SW 1271 (cell line): ENCODE measurements around the gene FSCN2.

Source experiments
- DNase-seq, 2 experiments: peaks; one replicate each; lab custom pipeline; 2025; lab: John Stamatoyannopoulos, UW

The FSCN2 gene

GRCh38 chr17:81513753-81514488 lies 14.3 kb upstream of the FSCN2 start:
- DNase-seq, result no peak

- no peak for DNase-seq
These were observed 13.8 kb upstream of the FSCN2 start for GRCh38 chr17:81514489-81514738.

- peak in 1 of 2 experiments; percentile 47 for DNase-seq
These were observed 13.2 kb upstream of the FSCN2 start for GRCh38 chr17:81514739-81515529.

GRCh38 chr17:81515530-81516041 lies 12.6 kb upstream of the FSCN2 start:
- no peak for DNase-seq

GRCh38 chr17:81516439-81516838 lies 11.7 kb upstream of the FSCN2 start:
- no peak for DNase-seq

GRCh38 chr17:81517009-81517338 lies 11.2 kb upstream of the FSCN2 start:
- DNase-seq, result no peak

- DNase-seq, result no peak
These were observed 10.7 kb upstream of the FSCN2 start for GRCh38 chr17:81517339-81518112.

GRCh38 chr17:81518113-81518784 lies 9.9 kb upstream of the FSCN2 start:
- no peak for DNase-seq

- no peak for DNase-seq
These were observed 9.3 kb upstream of the FSCN2 start for GRCh38 chr17:81518785-81519283.

GRCh38 chr17:81519284-81520020 lies 8.7 kb upstream of the FSCN2 start:
- DNase-seq, result no peak

GRCh38 chr17:81520021-81520901 lies 7.9 kb upstream of the FSCN2 start:
- no peak for DNase-seq

- DNase-seq, result no peak
These were observed 5.4 kb upstream of the FSCN2 start for GRCh38 chr17:81522491-81523401.

- no peak for DNase-seq
These were observed 4.7 kb upstream of the FSCN2 start for GRCh38 chr17:81523402-81524038.

- no peak for DNase-seq
These were observed 3.9 kb upstream of the FSCN2 start for GRCh38 chr17:81524039-81524864.

- DNase-seq, result no peak
These were observed 3.4 kb upstream of the FSCN2 start for GRCh38 chr17:81524865-81525159.

- DNase-seq, result no peak
These were observed 1.3 kb upstream of the FSCN2 start for GRCh38 chr17:81526662-81527571.

GRCh38 chr17:81528384-81528650 lies 140 bp downstream of the FSCN2 start:
- no peak for DNase-seq
